Stimulated activated CD4-positive, alpha-beta T cell treated with anti-CD3 and anti-CD28 coated beads, Interleukin-1b, Interleukin-23, amount 100 ng/mL, for 24 hours (primary cell): ENCODE results near the gene GNA15.
"Not testable (repeated sequence)": the region's sequence is repeated elsewhere in the genome, so short reads cannot be mapped to it uniquely, and the experiment has no call there.

Experiments
- DNase-seq, 4 experiments: peaks; one replicate each; pipeline ENCODE4 v3.0.0-alpha.2; 2020; ENCODE audit warnings: low read depth in 4 of 4, low spot score in 1 of 4

GNA15 gene

DNA sequence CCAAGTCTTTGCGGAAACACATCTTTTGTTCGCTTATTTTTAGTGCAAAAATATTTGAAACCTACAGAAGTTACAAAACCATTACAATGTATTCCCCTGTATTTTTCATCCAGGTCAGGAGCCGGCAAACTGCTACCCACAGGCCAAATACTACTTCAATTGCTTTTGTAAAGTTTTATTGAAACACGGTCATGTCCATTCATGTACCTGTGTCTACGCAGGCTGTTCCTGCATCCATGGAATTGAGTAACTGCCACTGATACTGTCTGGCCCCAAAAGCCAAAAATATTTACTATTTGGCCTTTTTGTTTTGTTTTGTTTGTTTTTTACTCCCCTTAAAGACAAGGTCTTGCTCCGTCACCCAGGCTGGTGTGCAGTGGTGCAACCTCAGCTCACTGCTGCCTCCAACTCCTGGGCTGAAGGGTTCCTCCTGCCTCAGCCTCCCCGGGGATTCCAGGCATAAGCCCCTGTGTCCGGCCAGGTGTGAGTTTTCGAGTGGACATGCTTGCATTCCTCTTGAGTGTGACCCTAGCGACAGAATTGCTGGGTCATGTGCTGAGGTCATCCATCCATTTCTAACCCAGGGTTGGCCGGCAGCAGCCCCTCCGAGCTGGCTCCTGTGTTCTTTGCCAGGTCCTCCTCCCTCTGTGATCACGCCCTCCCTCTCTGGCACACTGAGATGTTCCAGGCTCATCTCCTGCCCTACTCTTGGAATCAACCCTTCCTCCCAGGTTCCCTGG lies 31.9 kb downstream of the GNA15 start:
- DNase-seq, result no peak

DNA sequence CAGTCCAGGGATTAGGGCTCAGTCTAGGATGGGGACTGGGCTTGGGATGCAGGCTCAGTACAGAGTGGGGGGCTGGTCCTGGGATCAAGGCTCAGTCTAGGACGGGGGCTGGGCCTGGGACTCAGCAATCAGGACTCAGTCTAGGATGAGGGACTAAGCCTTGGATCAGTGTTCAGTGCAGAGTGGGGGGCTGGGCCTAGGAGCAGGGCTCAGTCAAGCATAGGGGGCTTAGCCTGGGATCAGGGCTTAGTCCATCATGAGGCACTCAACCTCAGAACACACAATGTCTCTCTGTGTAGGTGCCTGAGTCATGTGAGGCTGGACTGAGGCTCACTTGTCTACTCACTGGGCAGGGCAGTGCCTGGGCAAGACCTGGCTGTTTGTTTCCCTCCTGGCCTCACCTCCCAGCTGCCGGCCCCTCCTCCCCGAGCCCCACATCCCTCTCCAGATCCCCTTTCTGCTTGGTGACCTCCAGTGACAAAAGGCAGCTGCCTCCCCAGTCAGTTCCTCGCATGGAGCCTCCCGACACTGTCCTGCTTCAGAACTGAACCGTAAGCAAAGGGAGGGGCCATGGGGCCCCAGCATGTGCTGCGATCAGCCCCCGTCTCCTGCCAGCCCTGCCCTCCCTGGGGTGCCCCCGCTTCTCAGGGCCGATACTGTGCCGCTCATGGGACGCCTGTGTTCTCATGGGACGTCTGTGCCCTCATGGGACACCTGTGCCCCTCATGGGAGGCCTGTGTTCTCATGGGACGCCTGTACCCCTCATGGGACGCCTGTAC lies 36.2 kb downstream of the GNA15 start:
- DNase-seq, result no peak

DNA sequence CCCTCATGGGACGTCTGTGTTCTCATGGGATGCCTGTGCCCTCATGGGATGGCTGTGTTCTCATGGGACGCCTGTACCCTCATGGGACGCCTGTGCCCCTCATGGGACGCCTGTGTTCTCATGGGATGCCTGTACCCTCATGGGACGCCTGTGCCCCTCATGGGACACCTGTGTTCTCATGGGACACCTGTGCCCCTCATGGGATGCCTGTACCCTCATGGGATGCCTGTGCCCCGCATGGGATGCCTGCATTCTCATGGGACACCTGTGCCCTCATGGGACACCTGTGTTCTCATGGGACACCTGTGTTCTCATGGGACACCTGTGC lies 36.8 kb downstream of the GNA15 start:
- not testable (repeated sequence) for DNase-seq

DNA sequence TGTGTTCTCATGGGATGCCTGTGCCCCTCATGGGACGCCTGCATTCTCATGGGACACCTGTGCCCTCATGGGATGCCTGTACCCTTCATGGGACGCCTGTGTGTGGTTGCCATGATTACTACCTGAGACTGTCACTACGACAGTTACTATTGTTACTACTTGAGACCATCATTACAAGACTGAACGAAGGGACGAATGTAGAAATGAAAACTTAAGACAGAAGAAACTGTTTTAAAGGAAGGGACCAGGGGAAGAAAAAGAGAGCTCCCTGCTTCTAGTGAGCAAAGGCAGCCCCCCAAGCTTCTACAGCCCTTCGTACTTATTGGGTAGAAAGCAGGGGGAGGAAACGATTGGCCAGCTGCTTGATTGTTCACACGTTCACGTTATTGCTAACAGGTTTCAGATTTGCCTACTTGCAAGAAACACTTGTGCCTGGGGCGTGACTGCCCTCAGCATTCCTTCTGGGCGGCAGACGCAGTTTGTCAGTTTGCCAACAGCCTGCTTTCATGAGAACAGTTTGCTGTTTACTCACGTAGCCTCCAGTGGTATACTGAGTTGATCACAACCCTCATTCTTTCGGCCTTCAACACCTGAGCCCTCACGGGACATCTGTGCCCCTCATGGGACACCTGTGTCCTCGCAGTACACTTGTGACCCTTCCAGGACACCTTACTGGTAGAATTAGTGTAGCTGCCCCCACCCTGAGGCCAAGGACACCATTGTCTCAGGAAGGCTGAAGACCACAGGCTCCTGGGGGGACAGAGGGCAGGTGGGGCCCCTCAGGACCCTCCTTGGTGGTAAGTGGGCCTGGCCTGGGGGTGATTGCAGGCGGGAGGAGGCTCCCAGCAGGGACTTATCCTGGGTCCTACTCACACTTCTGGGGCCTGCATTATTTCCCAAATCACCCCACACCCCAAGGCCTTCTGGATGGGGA lies 40.2 kb downstream of the GNA15 start:
- no peak for DNase-seq

DNA sequence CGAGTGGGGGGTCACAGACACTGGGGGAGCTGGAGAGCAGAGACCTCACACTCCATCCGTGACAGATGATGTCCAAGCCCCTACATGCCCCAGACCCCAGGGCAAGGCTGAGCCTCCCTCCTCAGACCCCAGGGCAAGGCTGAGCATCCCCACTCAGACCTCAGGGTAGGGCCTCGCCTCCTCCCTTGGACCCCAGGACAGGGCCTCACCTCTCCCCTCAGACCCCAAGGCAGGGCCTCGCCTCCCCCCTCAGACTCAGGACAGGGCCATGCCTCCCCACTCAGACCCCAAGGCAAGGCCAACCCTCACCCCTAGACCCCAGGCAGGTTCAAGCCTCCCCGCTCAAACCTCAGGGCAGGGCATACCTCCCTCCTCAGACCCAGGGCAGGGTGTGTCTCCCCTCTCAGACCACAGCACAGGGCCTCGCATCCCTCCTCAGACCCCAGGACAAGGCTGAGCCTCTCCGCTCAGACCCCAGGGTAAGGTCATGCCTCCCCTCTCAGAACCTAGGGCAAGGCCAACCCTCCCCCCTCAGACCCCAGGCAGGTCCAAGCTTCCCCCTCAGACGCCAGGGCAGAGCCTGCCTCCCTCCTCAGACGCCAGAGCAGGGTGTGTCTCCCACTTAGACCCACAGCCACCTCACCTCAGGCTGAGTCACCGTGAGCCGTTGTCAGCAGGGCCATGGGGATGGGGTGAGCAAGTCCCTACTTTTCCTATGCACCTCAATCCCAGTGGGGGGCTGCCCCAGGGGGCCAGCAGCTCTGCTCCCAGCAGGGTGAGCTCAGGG lies 41.1 kb downstream of the GNA15 start:
- peak in 2 of 4 experiments; percentile 64 to 68 for DNase-seq

DNA sequence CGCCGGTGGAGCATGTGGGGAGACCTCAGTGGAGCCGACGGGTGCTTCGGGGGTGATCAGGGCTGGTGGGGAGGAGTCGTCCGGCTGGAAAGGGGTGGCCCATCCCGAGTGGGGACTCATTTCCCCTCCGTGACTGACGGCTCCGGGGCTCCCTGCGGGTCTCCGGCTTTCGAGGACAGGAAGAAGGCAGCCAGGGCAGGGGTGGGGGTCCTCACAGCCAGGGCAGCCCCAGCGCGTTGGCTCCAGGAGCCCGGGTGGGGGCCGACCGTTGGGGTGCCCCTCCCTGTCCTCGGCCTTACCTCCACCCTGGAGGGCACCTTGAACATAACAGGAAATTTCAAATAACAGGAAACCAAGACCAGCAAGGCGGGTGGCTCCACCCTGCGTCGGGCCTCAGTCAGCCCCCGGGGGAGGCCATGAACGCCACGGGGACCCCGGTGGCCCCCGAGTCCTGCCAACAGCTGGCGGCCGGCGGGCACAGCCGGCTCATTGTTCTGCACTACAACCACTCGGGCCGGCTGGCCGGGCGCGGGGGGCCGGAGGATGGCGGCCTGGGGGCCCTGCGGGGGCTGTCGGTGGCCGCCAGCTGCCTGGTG lies 42.6 kb downstream of the GNA15 start, which contains the start of gene S1PR4:
Gene S1PR4 (plus strand): TSS at position 393 of the 596 bp plus-strand sequence. CDS start 24 bp downstream, at position 417.
- DNase-seq, result peak in 1 of 4 experiments; percentile 32

DNA sequence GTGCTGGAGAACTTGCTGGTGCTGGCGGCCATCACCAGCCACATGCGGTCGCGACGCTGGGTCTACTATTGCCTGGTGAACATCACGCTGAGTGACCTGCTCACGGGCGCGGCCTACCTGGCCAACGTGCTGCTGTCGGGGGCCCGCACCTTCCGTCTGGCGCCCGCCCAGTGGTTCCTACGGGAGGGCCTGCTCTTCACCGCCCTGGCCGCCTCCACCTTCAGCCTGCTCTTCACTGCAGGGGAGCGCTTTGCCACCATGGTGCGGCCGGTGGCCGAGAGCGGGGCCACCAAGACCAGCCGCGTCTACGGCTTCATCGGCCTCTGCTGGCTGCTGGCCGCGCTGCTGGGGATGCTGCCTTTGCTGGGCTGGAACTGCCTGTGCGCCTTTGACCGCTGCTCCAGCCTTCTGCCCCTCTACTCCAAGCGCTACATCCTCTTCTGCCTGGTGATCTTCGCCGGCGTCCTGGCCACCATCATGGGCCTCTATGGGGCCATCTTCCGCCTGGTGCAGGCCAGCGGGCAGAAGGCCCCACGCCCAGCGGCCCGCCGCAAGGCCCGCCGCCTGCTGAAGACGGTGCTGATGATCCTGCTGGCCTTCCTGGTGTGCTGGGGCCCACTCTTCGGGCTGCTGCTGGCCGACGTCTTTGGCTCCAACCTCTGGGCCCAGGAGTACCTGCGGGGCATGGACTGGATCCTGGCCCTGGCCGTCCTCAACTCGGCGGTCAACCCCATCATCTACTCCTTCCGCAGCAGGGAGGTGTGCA lies 43.3 kb downstream of the GNA15 start:
- DNase-seq, result no peak

DNA sequence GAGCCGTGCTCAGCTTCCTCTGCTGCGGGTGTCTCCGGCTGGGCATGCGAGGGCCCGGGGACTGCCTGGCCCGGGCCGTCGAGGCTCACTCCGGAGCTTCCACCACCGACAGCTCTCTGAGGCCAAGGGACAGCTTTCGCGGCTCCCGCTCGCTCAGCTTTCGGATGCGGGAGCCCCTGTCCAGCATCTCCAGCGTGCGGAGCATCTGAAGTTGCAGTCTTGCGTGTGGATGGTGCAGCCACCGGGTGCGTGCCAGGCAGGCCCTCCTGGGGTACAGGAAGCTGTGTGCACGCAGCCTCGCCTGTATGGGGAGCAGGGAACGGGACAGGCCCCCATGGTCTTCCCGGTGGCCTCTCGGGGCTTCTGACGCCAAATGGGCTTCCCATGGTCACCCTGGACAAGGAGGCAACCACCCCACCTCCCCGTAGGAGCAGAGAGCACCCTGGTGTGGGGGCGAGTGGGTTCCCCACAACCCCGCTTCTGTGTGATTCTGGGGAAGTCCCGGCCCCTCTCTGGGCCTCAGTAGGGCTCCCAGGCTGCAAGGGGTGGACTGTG lies 44.0 kb downstream of the GNA15 start:
- peak in 1 of 4 experiments; percentile 36 for DNase-seq

DNA sequence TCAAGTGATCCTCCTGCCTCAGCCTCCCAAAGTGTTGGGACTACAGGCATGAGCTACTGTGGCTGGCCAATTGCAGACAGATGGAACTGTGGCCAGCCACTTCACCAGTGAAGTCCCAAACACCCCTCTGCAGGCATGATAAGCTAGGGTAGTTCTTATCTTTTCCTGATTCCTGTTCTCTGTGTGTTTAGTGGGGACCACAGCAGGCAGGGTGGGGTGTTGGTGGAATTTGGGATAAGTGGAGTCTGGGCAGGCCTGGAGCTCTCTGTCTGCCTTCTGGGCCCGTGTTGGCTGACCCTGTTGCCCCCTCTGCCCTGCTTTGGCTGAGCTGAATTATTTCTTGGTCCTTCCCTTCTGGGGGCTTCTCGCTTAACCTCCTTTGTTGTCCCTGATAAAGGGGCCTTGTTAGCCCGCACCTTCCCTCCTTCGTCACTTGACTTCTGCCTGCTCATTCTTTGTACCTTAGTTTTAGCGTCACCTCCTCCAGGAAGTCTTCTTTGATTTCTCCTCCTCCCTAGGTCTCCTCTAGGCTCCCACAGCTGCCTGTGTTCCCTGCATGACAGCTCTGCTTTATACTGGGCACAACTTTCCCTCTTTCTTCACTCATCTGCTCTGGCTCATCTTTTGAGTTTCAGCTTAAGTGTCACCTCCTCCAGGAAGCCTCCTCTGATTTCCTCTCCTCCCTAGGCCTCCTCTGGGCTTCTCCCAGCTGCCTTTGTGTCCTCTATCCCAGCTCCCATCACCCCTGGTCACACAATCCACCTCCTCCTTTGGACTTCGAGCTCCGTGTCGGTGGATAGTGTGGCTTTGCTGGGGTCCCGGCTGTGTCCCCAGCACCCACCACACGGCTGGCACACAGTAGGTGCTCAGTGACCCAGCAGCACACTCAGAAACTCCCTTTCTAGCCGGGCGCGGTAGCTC lies 48.1 kb downstream of the GNA15 start:
- DNase-seq, result no peak

DNA sequence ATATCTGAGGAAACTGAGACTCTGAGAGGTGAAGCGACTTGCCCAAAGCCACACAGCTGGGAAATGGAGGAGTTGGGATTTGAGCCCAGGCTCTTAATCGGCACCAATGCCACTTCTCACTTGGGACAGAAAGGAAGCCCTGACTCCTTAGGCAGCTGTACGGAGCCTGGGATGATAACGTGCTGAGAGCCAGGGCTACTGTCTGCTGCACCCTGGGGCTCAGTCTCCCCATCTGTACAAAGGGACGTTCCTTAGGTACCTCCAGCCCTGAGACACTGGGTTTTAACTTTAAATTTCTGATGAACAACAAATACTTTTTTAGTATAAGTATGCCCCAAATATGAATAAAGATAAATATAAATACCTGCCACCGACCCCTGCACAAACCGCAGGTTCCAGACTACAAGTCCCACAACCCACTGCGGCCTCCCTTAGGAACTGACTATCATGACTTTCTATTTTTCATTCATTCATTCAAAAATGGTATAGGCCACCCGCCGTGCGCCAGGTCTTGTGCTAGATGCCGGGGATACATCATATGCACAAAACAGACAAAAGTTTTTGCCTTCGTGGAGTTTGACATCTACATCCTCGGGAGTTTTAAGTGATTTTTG lies 49.1 kb downstream of the GNA15 start:
- peak in 2 of 4 experiments; percentile 57 to 64 for DNase-seq

DNA sequence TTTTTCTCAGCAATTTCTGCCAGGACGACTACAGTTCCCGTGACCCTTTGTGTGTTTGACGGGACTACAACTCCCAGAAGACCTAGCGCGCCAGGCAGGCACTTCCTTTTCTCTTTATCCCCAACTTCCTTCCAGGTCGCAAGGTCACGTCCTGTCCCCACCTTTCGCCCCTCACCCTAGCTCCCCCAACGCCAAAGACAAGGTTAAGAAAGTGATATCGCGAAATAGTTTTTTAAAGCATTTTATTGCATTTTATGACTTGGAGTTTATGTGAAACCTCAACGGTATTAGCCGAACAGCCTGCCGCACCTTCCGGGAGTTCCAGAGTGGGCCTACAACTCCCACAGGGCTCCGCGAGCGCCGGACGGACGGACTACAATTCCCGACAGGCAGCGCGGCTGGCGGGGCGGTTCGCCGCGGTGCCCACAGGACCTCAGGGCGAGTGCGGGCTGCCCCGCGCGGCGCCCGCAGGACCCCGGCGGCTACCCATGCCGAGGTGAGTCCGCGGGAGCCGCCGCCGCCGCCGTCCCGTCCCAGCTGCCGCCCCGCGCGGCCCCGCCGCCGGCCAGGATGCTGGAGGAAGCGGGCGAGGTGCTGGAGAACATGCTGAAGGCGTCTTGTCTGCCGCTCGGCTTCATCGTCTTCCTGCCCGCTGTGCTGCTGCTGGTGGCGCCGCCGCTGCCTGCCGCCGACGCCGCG lies 49.8 kb downstream of the GNA15 start, which contains the start of gene NCLN:
Gene NCLN (plus strand): TSS at position 470 of the 699 bp plus-strand sequence. CDS start 101 bp downstream, at position 571.
- DNase-seq, result peak; percentile 89 to 92 (median 91)

DNA sequence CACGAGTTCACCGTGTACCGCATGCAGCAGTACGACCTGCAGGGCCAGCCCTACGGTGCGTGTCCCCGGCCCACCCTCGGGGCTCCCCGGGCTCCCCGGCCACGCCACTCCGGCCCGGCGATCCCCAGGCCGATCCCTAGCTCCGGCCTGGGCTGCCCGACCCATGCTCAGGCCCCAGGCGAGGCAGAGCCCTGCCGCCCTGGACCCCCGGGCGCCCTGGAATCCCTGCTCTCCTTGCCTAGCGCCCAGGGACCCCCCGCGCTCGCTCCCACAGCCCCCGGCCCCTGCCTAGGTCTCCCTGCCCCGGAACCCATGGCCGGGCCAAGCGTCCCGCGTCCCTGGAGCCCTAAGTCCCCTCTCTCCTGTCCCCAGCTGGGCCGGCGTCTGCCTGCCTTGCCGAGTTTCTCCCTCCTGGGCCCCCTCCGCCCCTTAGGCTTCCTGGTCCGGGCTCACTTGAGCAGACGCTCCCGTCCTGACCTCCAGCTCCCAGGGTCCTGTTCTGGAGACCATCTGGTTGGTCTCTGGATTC lies 50.4 kb downstream of the GNA15 start:
- DNase-seq, result no peak

DNA sequence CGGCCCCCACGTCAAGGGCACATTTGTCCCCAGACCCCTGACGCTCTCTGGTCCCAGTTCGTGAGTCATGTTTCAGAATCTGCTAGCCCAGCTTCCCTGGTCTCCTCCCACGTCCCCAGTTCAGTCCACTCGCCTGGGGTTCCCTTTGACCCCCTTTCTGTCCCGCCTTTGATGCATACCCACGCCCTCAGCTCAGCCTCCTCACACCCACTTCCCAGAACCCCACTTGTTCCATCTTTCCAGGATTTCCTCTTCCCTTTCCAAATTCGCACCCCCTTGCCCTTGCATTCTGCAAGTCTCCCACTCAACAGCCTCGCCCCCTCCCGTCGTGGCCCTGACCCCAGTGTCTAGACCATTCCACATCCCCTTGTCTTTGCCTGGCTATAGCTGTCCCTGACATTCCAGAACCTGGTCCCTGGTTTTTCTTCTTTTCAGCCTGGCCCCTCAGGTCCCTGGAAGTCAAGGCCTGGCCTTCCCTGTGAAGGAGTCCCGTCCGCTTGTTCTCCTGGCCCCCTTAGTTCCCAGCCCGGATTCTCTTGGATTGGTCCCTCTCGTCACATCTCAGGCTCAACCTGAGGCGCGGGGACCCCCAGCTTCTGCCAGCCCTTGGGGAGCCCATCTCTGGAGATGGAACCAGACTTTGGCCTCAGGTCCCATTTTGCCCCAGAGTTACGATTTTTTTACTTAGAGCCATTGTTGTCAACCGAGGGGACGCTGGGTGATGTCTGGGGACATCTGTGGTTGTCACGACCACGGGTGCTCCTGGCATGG lies 51.2 kb downstream of the GNA15 start:
- DNase-seq, result no peak

DNA sequence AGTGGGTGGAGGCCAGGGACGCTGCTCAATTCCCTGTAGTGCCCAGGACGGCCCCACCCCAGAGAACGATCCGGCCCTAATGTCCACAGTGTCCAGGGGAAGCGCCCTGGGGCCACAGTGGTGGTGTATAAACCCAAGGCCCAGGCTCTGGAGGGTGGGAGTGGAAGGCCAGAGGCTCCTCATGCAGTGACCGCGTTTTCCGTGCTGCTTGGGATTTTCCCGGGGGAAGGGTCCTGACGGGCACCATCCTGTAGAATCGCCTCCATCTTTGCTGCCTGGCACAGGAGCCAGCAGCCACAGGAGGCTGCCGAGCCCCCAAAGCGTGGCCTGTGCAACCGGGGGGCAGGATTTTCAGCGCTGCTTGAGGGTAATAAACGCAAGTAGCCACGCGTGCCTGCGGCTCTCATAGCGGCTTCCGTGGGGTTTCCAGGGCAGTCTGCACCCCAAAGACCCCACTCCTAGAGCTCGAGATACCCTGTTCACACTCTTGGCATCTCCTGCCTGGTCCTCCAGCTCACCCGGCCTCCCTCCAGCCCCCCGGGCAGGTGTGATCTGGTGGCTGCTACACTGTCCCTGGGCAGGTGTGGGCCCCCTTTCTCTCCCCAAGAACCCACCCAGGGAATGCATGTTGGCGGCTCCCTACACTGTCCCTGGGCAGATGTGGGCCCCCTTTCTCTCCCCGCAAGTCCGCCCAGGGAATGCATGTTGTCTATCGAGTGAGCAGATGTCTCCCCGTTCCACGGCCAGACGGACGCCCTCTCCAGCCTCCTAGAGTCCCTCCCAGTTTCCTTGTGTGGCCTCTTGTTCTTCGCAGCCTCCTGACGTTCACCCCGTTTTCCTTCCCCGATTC lies 52.1 kb downstream of the GNA15 start:
- DNase-seq, result no peak
